Activated naive CD8-positive, alpha-beta T cell (primary cell): ENCODE results near the gene BCL2L11.
A peak's percentile ranks its signal among the peaks of the same experiment; 100 is the strongest.
"Not testable (repeated sequence)": the region's sequence is repeated elsewhere in the genome, so short reads cannot be mapped to it uniquely, and the experiment has no call there.

Source experiments
- H3K27ac Mint-ChIP-seq: one replicate; pipeline ENCODE4 v1.8.0; 2021; ENCODE audit warnings: mixed read lengths
- H3K27me3 Mint-ChIP-seq: one replicate; pipeline ENCODE4 v1.8.0; 2021; ENCODE audit warnings: mixed read lengths
- H3K36me3 Mint-ChIP-seq: one replicate; pipeline ENCODE4 v1.8.0; 2021; ENCODE audit warnings: mixed read lengths
- H3K4me1 Mint-ChIP-seq: one replicate; pipeline ENCODE4 v1.8.0; 2021; ENCODE audit warnings: low read depth, mixed read lengths
- H3K4me3 Mint-ChIP-seq: one replicate; pipeline ENCODE4 v1.8.0; 2021; ENCODE audit warnings: mild to moderate bottlenecking, mixed read lengths
- H3K9me3 Mint-ChIP-seq: one replicate; pipeline ENCODE4 v1.8.0; 2021; ENCODE audit warnings: low read depth, mixed read lengths

Gene BCL2L11, protein sequence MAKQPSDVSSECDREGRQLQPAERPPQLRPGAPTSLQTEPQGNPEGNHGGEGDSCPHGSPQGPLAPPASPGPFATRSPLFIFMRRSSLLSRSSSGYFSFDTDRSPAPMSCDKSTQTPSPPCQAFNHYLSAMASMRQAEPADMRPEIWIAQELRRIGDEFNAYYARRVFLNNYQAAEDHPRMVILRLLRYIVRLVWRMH

DNA sequence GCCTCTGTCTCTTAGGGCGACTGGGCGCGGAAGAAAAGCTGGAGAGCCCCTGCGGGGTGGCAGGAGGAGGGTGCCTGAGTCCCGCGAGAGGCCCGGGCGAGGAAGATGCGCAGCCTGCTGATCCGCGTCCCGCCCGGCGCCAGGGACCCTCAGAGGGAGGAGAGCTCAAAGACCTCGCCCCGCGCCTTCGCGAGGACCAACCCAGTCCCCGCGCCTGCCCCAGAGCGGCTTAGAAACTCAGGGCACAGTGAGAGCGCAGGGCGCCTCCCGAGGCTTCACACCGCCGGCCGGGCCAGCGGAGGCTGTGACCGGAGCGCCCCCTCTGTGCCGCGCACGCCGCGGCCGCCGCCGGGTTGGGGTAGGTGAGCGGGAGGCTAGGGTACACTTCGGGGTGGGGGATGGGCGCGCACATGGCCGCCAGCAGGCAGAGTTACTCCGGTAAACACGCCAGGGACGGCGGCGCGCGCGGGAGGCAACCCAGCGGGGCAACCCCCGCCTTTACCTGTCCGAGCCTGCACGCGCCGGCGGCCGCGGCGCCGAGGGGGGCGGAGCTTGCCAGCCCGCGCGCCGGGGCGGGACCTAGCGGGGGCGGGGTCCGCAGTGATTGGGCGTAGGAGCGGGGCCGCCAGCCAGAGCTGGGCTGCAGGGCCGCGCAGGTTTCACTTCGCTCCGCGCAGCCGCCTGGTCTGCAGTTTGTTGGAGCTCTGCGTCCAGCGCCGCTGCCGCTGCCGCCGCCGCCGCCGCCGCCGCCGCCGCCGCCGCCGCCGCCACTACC is at the start of gene BCL2L11:
BCL2L11 (plus strand) TSS at position 662 of the 775 bp plus-strand sequence. CDS start 2,832 bp downstream, outside the sequence.
- Mint-ChIP-seq H3K27ac (peak within 1 kb of the TSS; percentile 92), H3K36me3 (peaks cover 9% of the 10 kb centered on the region), H3K4me1 (peaks cover 60% of the 10 kb centered on the region), H3K27me3 (no peaks in the 10 kb centered on the region), H3K4me3 (peak within 1 kb of the TSS; percentile 95), H3K9me3 (no peaks in the 10 kb centered on the region)

DNA sequence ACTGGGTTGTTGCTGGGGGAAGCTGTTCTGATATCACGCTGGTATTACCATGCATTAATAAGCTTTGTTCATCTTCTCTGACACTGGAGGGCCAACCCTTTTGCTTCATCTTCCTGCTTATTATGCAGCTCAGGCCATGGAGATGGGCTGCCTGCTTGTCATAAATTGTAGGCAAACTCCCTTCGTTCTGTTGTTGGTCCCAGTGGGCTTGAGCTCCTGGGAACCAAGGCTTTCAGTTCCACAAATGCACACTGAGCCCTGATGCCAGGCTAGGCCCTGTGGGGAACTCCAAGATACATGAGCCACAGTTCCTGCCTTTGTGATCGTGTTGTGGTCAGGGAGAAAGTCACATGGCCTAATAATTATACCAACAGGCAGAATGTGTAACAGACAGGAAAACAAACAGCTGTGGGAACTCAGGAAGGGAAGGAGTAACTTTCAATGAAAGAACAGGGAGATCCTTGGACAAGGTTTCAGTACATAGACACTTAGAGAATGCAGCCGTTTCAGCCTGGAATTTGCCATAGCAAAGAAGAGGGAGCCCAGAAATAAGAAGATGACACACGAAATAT is 49.0 kb upstream of the BCL2L11 start:
- no peak overlapping the region for H3K27ac Mint-ChIP-seq
- no peak overlapping the region for H3K4me3 Mint-ChIP-seq
- H3K4me1 Mint-ChIP-seq: no peaks in the 10 kb centered on the region
- H3K36me3 Mint-ChIP-seq: no peaks in the 10 kb centered on the region
- no peaks in the 10 kb centered on the region for H3K27me3 Mint-ChIP-seq
- peaks cover 19% of the 10 kb centered on the region for H3K9me3 Mint-ChIP-seq

DNA sequence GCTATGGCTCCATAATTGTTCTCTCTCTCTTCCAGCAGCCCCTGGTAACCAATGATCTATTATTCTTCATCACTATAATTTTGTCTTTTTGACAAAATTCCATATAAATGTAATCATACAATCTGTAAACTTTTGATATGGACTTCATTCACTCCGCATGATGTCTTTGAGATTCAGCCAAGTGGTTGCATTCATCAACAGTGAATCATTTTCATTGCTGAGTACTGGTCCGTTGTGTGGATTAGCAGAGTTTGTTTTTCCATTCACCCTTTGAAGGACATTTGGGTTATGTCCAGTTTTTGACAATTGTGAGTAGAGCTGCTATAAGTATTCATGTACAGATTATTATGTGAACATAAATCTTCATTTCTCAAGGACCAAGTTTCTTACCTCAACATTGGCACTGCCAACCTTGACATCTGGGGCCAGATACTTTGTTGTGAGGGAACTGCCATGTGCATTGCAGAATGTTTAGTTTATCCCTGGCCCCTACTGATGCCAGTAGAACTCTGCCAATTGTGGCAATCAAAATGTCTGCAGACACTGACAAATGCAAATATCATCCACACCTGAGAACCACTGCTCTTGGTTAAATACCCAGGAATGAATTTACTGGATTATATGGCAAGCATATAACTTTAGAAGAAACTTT is 48.4 kb upstream of the BCL2L11 start:
- Mint-ChIP-seq H3K27me3 (no peaks in the 10 kb centered on the region), H3K4me3 (no peak overlapping the region), H3K9me3 (peaks cover 19% of the 10 kb centered on the region)

DNA sequence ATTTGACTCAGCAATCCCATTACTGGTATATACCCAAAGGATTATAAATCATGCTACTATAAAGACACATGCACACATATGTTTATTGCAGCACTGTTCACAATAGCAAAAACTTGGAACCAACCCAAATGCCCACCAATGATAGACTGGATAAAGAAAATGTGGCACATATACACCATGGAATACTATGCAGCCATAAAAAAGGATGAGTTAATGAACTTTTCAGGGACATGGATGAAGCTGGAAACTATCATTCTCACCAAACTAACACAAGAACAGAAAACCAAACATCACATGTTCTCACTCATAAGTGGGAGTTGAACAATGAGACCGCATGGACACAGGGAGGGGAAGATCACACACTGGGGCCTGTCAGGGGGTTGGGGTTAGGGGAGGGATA is 38.1 kb upstream of the BCL2L11 start:
- not testable (repeated sequence) for H3K4me3 Mint-ChIP-seq, H3K9me3 Mint-ChIP-seq, H3K27ac Mint-ChIP-seq, H3K36me3 Mint-ChIP-seq, H3K27me3 Mint-ChIP-seq
- H3K4me1 Mint-ChIP-seq: peaks cover 14% of the 10 kb centered on the region

More for the DNA sequence above, 48.4 kb upstream of the BCL2L11 start:
- Mint-ChIP-seq H3K36me3 (peaks cover 3% of the 10 kb centered on the region), H3K4me1 (no peaks in the 10 kb centered on the region), H3K27ac (no peak overlapping the region)

DNA sequence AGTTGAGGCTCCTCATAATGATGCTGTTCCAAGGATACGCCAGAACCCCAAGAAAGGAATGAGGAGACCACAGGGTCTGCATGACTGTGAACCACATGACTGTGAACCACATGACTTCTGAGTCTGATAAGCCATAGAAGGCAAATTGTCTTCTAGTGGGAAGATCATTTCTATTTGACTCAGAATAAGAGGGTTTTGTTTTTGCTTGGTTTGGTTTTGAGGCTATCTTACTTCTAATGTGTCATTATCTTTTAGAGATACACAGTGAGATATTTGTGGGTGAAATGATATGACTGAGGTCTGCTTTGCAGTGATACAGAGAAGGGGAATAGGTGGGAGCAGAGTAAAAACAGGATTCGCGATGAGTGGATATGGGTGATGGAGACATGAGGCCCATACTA is 28.9 kb upstream of the BCL2L11 start:
- Mint-ChIP-seq H3K27ac (no peak overlapping the region), H3K36me3 (no peaks in the 10 kb centered on the region), H3K4me3 (no peak overlapping the region), H3K27me3 (peaks cover 4% of the 10 kb centered on the region), H3K4me1 (peaks cover 6% of the 10 kb centered on the region), H3K9me3 (no peaks in the 10 kb centered on the region)

DNA sequence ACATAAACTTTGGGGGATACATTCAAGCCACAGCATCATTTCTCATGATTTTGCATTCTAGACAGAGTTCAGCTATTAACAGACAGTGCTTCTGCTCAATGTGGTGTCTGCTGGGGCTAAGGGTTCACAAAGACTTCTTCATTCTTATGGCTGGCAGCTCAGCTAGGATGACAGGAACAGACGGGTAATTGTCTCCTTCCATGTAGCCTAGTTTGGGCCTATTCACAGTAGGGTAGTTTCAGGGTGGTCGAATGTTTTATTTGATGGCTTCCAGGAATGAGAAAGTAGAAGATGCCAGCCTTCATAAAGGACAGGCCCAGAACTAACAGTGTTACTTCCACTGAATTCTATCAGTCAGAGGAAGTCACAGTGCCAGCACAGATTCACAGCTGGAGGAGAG is 26.0 kb upstream of the BCL2L11 start:
- Mint-ChIP-seq H3K27me3 (peaks cover 4% of the 10 kb centered on the region), H3K9me3 (no peaks in the 10 kb centered on the region), H3K4me3 (no peak overlapping the region), H3K4me1 (peaks cover 6% of the 10 kb centered on the region), H3K27ac (no peak overlapping the region), H3K36me3 (no peaks in the 10 kb centered on the region)

DNA sequence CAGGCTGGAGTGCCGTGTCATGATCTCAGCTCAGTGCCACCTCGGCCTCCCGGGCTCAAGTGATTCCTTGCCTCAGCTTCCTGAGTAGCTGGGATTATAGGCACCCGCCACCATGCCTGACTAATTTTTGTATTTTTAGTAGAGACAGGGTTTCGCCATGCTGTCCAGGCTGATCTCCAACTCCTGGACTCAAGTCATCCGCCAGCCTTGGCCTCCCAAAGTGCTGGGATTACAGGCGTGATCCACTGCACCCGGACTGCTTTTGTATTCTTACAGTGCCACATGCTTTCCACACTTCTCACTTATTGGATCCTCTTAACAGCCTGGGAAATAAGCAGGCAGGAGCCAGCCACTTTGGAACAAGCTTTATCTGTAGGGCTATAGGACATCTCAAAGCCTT is 25.3 kb upstream of the BCL2L11 start:
- no peak overlapping the region for H3K4me3 Mint-ChIP-seq
- peaks cover 12% of the 10 kb centered on the region for H3K4me1 Mint-ChIP-seq
- peaks cover 4% of the 10 kb centered on the region for H3K27me3 Mint-ChIP-seq
- no peak overlapping the region for H3K27ac Mint-ChIP-seq
- H3K9me3 Mint-ChIP-seq: no peaks in the 10 kb centered on the region
- H3K36me3 Mint-ChIP-seq: no peaks in the 10 kb centered on the region

DNA sequence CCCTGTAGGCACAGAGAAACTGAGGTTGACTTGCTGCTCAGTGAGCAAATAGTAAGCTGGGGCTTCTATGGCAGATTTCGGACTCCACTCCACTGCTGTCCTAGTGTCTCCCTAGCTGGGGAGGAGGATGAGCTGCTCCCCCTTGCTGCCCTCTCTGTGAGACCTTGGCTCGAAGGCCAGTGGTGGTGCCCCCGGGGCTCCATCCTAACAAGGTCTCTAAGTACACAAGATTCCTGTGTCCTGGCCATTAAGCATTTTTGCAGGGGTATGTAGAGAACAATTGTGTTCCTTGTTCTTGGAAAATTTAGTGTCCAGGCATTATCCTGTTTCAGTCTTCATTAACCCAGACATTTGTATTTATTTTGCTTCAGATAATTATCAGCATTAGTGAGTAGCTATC is 21.3 kb upstream of the BCL2L11 start:
- Mint-ChIP-seq H3K4me3 (no peak overlapping the region), H3K36me3 (no peaks in the 10 kb centered on the region)

DNA sequence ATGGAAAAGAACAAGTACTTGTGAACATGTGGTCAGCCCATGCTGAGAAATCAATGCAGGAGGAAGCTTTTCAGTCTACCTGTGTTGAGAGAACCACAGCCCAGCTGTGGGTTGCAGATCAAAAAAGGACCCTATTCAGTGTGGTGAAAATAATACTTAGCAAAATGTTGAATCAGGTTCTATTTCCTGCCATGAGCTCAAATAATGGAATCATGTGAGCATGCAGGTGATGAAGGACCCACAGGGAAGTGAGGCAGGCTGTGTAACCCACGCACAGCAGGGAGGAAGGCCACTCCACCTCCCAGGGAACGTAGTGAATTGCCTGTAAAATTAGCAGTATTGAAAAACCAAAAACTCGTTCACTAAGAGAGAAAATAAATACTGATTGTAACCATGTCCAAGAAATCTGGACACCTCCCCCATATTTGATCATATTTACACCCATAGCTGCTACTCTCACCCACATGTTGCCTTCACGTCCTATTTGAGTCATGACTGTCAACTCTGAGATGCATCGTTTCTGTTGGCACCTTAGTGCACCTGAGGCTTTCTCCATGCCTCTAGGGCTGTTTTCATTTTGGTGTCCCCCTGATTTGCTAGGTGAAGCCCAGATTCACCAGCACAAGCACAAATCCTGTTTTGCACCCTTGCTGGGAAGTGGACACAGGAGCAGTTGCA is 20.5 kb upstream of the BCL2L11 start:
- no peak overlapping the region for H3K27ac Mint-ChIP-seq
- no peaks in the 10 kb centered on the region for H3K27me3 Mint-ChIP-seq
- H3K4me1 Mint-ChIP-seq: peaks cover 15% of the 10 kb centered on the region
- H3K4me3 Mint-ChIP-seq: no peak overlapping the region
- H3K36me3 Mint-ChIP-seq: no peaks in the 10 kb centered on the region
- H3K9me3 Mint-ChIP-seq: peaks cover 5% of the 10 kb centered on the region

More for the DNA sequence above, 21.3 kb upstream of the BCL2L11 start:
- H3K27me3 Mint-ChIP-seq: peaks cover 4% of the 10 kb centered on the region
- H3K9me3 Mint-ChIP-seq: peaks cover 5% of the 10 kb centered on the region
- H3K27ac Mint-ChIP-seq: no peak overlapping the region
- peaks cover 15% of the 10 kb centered on the region for H3K4me1 Mint-ChIP-seq

DNA sequence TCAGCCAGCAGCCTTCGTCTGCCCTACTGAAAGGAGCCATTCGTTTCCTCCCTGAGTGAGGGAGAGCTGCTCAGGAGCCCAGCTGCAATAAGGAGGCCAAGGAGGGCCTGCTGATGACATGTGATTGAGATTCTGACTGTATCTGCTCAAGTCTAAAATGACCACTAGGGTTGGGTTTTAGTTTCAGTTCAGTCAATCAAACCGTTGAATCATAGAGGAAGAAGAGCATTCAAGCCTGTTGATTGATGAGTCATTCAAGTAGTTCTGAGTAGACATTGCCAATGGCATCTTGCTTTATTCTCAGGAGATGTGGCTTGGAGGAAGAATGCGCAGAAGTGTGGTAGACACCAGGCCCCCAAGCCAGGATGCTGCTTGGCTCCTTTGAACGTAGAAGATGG is 19.9 kb upstream of the BCL2L11 start:
- peaks cover 15% of the 10 kb centered on the region for H3K4me1 Mint-ChIP-seq
- H3K36me3 Mint-ChIP-seq: no peaks in the 10 kb centered on the region
- no peaks in the 10 kb centered on the region for H3K27me3 Mint-ChIP-seq
- H3K9me3 Mint-ChIP-seq: peaks cover 5% of the 10 kb centered on the region
- H3K4me3 Mint-ChIP-seq: no peak overlapping the region
- H3K27ac Mint-ChIP-seq: no peak overlapping the region

DNA sequence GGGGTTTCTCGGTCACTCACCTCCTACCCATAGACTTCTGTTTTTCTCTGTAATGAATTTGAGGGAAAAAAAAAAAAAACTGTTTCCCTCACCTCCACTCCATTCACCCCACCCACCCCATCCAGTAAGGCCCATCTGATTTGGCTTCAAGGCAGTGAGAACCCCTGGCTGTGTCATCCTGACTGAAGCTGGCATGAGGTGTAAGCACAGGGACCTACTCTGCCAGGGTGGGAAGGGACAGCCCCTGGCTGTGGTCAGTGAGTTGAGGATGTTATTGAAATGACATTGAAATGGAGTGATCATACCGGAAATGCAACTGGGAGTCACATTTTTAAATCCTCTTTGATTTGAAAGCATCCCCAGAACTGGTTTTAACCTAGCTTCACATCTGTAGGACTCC is 19.1 kb upstream of the BCL2L11 start:
- Mint-ChIP-seq H3K27ac (no peak overlapping the region), H3K27me3 (no peaks in the 10 kb centered on the region), H3K9me3 (peaks cover 5% of the 10 kb centered on the region), H3K4me1 (peaks cover 15% of the 10 kb centered on the region), H3K4me3 (no peak overlapping the region), H3K36me3 (no peaks in the 10 kb centered on the region)

DNA sequence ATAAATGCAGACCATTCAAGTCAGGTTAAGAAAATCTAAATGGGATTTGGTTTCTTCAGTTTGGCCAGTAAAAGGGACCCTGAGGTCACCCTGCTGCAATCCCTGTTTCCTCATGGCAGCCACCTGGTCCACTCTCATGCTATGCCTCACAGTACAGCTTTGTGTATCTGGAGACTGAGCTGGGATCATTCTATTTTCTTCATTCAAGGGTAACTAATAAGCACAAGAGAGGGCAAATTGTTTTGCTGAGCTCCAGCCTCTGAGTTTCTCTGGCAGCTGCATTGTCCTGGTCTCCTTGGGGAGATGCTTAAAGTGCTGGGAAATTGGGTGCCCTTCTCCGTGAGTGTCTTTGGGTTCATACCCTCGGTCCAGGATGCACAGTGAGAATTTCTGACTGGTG is 18.5 kb upstream of the BCL2L11 start:
- no peak overlapping the region for H3K27ac Mint-ChIP-seq
- no peaks in the 10 kb centered on the region for H3K27me3 Mint-ChIP-seq
- H3K4me3 Mint-ChIP-seq: no peak overlapping the region
- H3K9me3 Mint-ChIP-seq: peaks cover 5% of the 10 kb centered on the region
- H3K4me1 Mint-ChIP-seq: peaks cover 15% of the 10 kb centered on the region
- H3K36me3 Mint-ChIP-seq: no peaks in the 10 kb centered on the region

DNA sequence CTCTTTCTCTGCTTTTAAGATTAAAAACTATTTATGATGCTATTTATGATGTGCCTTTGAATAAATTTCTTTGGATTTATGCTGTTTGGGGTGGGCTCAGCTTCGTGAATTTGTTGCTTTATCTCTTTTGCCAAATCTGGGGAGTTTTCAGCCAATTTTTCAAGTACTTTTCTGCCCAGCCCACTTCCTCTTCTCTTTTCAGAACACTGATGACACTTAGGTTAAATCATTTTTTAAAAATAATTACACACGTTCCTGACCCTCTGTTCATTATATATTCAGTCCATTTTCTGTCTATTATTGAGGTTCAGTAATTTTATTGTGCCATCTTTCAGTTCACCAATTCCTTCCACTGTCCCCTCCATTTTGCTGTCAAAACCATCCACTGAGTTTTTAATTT is 14.8 kb upstream of the BCL2L11 start:
- no peaks in the 10 kb centered on the region for H3K36me3 Mint-ChIP-seq
- no peak overlapping the region for H3K4me3 Mint-ChIP-seq

DNA sequence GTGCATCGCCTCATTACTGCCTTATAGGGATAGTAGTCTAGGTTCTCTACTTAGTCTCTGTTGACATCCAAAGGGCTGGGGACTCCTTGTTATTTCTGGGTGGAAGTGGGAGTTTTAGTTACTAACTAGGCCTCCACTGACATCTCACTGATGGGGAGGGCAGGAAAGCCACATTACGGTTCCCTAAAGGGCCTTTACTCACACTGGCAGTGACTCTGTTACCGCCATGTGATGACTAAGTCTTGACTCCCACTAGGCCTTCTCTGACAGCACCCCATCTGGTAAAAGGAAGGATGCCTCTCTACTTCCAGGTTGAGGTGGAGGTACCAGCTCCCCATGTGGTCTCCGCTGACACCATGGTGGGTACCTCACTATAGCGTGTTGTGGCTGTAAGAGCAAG is 14.0 kb upstream of the BCL2L11 start:
- H3K27me3 Mint-ChIP-seq: peaks cover 5% of the 10 kb centered on the region
- no peaks in the 10 kb centered on the region for H3K9me3 Mint-ChIP-seq
- H3K4me1 Mint-ChIP-seq: peaks cover 10% of the 10 kb centered on the region
- no peaks in the 10 kb centered on the region for H3K36me3 Mint-ChIP-seq
- no peak overlapping the region for H3K27ac Mint-ChIP-seq
- H3K4me3 Mint-ChIP-seq: no peak overlapping the region

More for the DNA sequence above, 14.8 kb upstream of the BCL2L11 start:
- peaks cover 6% of the 10 kb centered on the region for H3K4me1 Mint-ChIP-seq
- H3K27ac Mint-ChIP-seq: no peak overlapping the region
- peaks cover 5% of the 10 kb centered on the region for H3K27me3 Mint-ChIP-seq
- peaks cover 1% of the 10 kb centered on the region for H3K9me3 Mint-ChIP-seq
